ENCODE measurements around the gene RRAGC.
"Not testable (repeated sequence)": the region's sequence is repeated elsewhere in the genome, so short reads cannot be mapped to it uniquely, and the experiment has no call there.

The RRAGC gene

GRCh38 chr1:38817267-38818174 lies 42.1 kb downstream of the RRAGC start:
- DNase-seq, result no peak

GRCh38 chr1:38815903-38816627 lies 43.5 kb downstream of the RRAGC start:
- peak in 4 of 56 donors; percentile 6 to 14 (median 10) for DNase-seq

GRCh38 chr1:38814984-38815464 lies 44.5 kb downstream of the RRAGC start:
- no peak for DNase-seq

- no peak for DNase-seq
Observed at GRCh38 chr1:38814444-38814983, 45.1 kb downstream of the RRAGC start.

GRCh38 chr1:38812981-38813380 lies 46.6 kb downstream of the RRAGC start:
- no peak for DNase-seq

- DNase-seq, result not testable (repeated sequence)
Observed at GRCh38 chr1:38811466-38811865, 48.1 kb downstream of the RRAGC start.

GRCh38 chr1:38806090-38806489 lies 53.5 kb downstream of the RRAGC start:
- DNase-seq, result no peak

GRCh38 chr1:38805036-38805435 lies 54.5 kb downstream of the RRAGC start:
- DNase-seq, result no peak

- peak in 2 of 56 donors; percentile 6 to 16 for DNase-seq
Observed at GRCh38 chr1:38804062-38804886, 55.3 kb downstream of the RRAGC start.

GRCh38 chr1:38803647-38804046 lies 55.9 kb downstream of the RRAGC start:
- no peak for DNase-seq

GRCh38 chr1:38800720-38801671 lies 58.6 kb downstream of the RRAGC start:
- no peak for DNase-seq

- DNase-seq, result no peak
Observed at GRCh38 chr1:38793299-38793698, 66.3 kb downstream of the RRAGC start.

- DNase-seq, result no peak
Observed at GRCh38 chr1:38791892-38792291, 67.7 kb downstream of the RRAGC start.

GRCh38 chr1:38791164-38791515 lies 68.4 kb downstream of the RRAGC start:
- DNase-seq, result no peak

- DNase-seq, result no peak
Observed at GRCh38 chr1:38790422-38791163, 69.0 kb downstream of the RRAGC start.

GRCh38 chr1:38789498-38790169 lies 69.9 kb downstream of the RRAGC start:
- DNase-seq, result no peak

GRCh38 chr1:38788341-38789336 lies 70.9 kb downstream of the RRAGC start:
- no peak for DNase-seq
